A673 (cell line): ENCODE measurements around the gene SVBP.

Experiments
- EZH2 ChIP-seq: fragments of 200-600 bp; sonication (generic); IDR thresholded peaks from 2 replicates; pipeline ENCODE4 v1.6.1; 2017; ENCODE audit warnings: borderline replicate concordance, low read depth, mild to moderate bottlenecking, mixed read lengths, antibody characterized with exemption, low read length; ENCODE audit not compliant: poor library complexity, severe bottlenecking
- TF ChIP-seq, protein P1 (sequence below): fragments of 300-800, 200-600 bp; sonication (generic); conservative IDR thresholded peaks from 2 replicates; pipeline ENCODE4 v1.5.1; 2017; ENCODE audit warnings: low read depth, mild to moderate bottlenecking, antibody characterized with exemption, low read length, moderate library complexity, mixed read lengths

DNA sequence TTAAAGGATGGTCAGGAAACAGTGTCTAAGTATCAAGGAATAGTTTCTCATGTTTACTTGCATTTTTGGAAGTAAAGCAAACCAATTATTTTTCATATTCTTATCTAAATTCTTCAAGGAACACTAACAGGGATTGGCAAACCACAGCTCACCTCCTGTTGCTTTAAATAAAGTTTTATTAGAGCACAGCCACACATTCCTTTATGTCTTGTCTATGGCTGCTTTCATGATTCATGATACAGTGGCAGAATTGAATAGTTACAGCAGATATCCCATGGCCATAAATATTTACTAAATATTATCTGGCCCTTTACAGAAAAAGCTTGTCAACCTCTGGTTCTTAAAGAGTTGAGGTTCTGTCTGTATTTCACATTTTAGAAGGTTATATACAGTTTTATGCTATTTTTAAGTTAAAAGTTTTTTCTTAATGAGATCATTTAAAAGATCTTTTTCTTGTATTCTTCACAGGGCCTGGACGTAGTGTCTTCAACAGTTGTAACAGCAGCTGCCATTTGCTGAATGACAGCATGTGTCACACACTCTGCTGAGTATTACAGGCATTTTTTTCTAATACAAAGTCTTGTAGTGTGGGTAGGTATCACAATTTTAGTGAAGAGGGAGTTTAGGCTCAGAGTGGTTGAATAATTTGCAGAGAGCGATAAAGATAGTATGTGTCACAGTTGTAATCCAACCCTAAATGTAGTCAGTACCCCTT is 31.8 kb upstream of the SVBP start:
- TF ChIP-seq, protein P1, sequence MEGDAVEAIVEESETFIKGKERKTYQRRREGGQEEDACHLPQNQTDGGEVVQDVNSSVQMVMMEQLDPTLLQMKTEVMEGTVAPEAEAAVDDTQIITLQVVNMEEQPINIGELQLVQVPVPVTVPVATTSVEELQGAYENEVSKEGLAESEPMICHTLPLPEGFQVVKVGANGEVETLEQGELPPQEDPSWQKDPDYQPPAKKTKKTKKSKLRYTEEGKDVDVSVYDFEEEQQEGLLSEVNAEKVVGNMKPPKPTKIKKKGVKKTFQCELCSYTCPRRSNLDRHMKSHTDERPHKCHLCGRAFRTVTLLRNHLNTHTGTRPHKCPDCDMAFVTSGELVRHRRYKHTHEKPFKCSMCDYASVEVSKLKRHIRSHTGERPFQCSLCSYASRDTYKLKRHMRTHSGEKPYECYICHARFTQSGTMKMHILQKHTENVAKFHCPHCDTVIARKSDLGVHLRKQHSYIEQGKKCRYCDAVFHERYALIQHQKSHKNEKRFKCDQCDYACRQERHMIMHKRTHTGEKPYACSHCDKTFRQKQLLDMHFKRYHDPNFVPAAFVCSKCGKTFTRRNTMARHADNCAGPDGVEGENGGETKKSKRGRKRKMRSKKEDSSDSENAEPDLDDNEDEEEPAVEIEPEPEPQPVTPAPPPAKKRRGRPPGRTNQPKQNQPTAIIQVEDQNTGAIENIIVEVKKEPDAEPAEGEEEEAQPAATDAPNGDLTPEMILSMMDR: no peak
- no peak for TF ChIP-seq EZH2
